Measurements from ENCODE around the gene KCNAB3.

The KCNAB3 gene

GRCh38 chr17:7875804-7876370 lies 53.8 kb downstream of the KCNAB3 start:
- no peak for DNase-seq (ENCODE audit: low read depth)

- no peak for DNase-seq (ENCODE audit: low read depth)
Measured at GRCh38 chr17:7873051-7873450, 56.6 kb downstream of the KCNAB3 start.

Data from activated T-cell treated with anti-CD3 and anti-CD28 coated beads for 1 hour (primary cell).